ENCODE results near the gene TMCC3.

GRCh38 chr12:94656556-94656955, 6.2 kb upstream of the TMCC3 start:
- TF ChIP-seq, protein P1, sequence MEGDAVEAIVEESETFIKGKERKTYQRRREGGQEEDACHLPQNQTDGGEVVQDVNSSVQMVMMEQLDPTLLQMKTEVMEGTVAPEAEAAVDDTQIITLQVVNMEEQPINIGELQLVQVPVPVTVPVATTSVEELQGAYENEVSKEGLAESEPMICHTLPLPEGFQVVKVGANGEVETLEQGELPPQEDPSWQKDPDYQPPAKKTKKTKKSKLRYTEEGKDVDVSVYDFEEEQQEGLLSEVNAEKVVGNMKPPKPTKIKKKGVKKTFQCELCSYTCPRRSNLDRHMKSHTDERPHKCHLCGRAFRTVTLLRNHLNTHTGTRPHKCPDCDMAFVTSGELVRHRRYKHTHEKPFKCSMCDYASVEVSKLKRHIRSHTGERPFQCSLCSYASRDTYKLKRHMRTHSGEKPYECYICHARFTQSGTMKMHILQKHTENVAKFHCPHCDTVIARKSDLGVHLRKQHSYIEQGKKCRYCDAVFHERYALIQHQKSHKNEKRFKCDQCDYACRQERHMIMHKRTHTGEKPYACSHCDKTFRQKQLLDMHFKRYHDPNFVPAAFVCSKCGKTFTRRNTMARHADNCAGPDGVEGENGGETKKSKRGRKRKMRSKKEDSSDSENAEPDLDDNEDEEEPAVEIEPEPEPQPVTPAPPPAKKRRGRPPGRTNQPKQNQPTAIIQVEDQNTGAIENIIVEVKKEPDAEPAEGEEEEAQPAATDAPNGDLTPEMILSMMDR (IDR thresholded peaks at IDR 0.05): no peak
- no peak for TF ChIP-seq POLR2A (IDR thresholded peaks at IDR 0.05)

All from tibial nerve (tissue), 3 donors.